RCC 7860 (cell line): ENCODE results near the gene MIEN1.
A peak's percentile ranks its signal among the peaks of the same experiment; 100 is the strongest.
"Not testable (repeated sequence)": the region's sequence is repeated elsewhere in the genome, so short reads cannot be mapped to it uniquely, and the experiment has no call there.

Source experiments
- DNase-seq: peaks from one replicate; pipeline ENCODE4 v3.0.0-alpha.2; 2015; ENCODE audit warnings: low spot score
- FAIRE-seq: peaks from 2 replicates; lab custom pipeline; 2012; peaks lifted over from hg19 to GRCh38; lab: Jason Lieb, UNC

MIEN1 gene

GRCh38 chr17:39730095-39730921, at the start of gene MIEN1:
MIEN1 (minus strand) TSS chr17:39730532; CDS start chr17:39730495, 37 bp downstream.
- peak; percentile 69 for DNase-seq
- no peak for FAIRE-seq

- no peak for FAIRE-seq
- DNase-seq, result no peak
Observed at GRCh38 chr17:39777534-39778365, 47.4 kb upstream of the MIEN1 start.

DNA sequence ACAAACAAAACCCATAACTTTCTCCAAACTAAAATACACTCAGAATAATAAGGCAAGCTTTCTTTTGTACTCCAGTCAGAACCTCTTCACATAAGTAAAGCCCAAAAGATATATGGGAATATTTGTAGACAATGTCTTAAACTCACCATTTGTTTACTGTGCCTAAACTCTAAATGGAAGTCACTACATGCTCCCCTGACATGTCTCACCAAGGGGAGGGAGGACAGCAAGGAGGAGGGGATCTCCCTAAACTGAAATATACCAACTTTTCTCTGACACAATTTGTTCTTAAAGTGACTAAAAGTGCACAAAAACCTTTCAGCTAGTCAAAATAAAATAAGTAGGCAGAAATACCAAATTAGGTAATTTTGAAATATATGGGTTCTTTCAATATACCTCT, 45.9 kb upstream of the MIEN1 start:
- FAIRE-seq, result no peak

DNA sequence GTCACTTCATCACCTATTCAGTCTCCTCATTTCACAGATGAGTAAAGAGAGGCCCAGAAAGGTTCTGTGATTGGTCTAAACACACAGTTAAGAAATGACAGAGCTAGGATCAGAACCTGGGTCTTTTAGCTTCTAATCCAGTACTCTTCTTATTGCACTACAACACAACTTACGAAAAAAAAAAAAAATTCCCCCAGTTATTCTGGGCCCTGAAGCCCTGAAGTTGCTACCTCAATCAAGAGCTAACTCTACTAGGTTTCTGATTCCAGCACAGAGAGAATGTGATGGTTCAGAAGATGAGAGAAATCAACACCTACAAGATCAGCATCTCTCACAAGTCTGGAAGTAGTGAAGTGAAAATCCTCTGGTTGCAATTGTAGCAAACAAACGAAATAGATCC, 44.7 kb upstream of the MIEN1 start:
- no peak for DNase-seq
- FAIRE-seq, result no peak

More for the DNA sequence above, 45.9 kb upstream of the MIEN1 start:
- DNase-seq, result no peak

DNA sequence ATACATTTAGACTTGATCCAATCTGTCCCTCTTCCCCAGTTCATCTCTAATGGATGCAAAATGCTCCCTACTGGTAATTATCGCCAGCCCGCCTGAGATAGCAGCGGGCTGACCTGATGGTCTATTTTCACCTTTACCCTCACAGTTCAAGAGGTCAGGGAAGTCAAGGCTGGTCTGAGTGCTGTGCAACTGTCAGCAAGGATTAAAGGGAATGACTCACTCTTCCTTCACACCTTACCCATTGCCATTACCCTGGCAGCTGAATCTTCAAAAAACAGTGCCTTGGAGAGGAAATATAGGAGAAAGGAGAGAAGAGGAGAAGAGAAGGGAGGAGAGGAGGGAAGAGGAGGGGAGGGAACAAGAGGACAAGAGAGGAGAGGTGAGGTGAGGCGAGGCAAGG, 43.7 kb upstream of the MIEN1 start:
- FAIRE-seq, result no peak

DNA sequence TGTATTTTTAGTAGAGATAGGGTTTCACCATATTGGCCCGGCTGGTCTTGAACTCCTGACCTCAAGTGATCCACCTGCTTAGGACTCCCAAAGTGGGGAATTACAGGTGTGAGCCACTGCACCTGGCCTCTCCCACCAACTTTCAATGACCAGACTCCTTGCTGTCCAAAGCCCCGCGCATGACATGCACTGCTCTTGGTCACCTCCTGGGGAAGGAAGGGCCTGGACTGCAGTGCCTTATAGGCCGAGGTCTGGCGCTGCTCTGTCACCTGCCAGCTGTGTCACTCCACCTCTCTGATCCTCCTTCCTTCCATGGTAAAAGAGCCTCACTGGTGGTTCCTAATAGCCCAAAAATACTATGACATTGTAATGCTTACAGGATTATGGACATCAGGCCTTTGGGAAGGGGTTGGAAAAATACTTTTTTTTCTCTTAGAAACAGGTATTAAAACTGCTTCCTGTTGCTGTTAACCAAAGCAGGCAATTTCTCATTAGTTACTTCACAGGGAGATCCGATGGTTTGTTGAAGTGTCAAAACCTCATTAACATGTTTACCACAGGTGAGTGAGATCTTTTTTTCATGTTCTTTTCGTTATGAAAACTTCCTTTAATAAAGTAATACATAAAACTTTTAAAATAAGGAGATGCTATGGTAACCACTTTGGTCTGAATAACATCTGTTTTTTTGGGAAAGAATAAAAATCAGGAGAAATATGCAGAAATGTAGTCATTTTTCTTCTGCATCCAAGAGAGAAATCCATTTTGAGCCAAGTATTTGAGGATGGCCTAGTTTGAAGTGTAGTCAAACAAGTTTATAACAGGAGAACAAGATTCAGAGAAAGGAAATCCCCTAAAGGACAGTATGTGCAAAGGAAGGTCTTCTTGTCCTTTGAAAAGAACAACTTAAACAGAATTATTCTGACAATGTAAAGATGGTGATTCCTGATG, 42.9 kb upstream of the MIEN1 start:
- FAIRE-seq, result no peak
- no peak for DNase-seq

More for the DNA sequence above, 43.7 kb upstream of the MIEN1 start:
- no peak for DNase-seq

- no peak for FAIRE-seq
Observed at GRCh38 chr17:39772415-39772814, 42.1 kb upstream of the MIEN1 start.

GRCh38 chr17:39769974-39770587, 39.7 kb upstream of the MIEN1 start:
- no peak for DNase-seq
- FAIRE-seq, result no peak

More at GRCh38 chr17:39772415-39772814, 42.1 kb upstream of the MIEN1 start:
- DNase-seq, result no peak

DNA sequence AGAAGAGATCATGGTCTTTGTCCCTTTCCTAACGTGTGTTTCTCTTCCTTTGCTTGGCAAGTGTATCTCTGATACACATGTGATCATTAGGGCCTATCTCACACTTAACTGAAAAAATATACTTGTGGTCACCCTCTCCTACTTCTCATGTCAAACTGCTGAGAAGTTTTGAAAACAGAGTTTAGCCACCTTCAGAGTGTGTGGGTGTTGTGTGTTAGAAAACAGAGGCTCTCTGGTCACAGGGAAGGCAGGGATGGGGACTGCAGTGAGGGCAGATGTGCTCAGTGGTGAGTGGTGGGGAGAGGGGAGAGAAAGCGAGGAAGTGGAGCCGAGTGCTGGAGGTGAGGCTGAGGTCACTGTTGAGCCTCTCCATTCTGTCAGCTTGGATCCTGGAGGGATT, 36.8 kb upstream of the MIEN1 start:
- DNase-seq (no peak), FAIRE-seq (no peak)

DNA sequence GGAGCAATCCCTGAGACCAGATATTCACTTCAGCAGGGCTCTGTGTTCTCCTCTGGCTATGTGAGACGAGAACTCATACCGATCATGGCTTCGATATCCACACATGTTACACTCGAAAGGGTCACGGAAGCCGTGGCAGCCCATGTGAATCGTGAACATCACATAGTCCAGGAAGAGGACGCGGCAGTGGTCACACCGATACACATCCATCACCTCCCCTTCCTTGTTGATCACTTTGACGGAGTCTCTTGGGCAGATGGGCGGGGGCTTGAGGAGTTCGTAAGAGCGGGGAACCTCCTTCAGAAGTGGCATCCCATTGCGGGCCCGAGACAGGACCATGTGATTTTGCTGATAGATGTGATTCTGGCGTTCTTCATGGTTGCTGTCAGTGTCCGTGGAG, 35.4 kb upstream of the MIEN1 start:
- FAIRE-seq (no peak), DNase-seq (no peak)

DNA sequence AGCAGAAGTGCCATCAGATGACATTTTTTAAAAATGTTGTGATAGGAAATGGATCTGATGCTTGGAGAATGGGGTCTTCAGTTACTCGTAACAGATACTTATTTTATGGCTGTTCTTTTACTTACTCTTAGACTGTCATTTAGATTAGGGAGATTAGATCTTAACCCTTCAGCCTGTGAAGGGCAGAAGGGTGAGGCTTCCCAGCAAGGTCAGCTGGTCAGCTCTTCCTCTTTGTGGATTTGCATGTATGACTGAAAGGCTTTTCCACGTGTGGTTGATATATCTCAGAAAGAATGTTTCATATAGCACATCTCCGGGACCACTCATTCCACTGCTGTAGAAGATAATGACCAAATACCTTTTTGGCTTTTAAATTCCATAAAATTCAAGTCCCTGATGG, 34.8 kb upstream of the MIEN1 start:
- FAIRE-seq, result no peak

DNA sequence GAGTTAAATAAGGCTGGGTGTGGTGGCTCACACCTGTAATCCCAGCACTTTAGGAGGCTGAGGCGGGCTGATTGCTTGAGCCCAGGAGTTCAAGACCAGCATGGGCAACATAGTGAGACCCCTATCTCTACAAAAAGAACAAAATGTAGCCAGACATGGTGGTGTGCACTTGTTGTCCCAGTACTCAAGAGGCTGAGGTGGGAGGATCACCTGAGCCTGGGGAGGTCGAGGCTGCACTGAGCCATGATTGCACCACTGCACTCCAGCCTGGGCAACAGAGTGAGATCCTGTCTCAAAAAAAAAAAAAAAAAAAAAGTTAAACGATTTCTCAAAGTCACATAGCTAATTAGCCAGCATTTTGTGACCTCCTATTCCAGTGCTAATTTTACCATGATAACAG, 33.8 kb upstream of the MIEN1 start:
- DNase-seq, FAIRE-seq: not testable (repeated sequence)

More for the DNA sequence above, 34.8 kb upstream of the MIEN1 start:
- no peak for DNase-seq

DNA sequence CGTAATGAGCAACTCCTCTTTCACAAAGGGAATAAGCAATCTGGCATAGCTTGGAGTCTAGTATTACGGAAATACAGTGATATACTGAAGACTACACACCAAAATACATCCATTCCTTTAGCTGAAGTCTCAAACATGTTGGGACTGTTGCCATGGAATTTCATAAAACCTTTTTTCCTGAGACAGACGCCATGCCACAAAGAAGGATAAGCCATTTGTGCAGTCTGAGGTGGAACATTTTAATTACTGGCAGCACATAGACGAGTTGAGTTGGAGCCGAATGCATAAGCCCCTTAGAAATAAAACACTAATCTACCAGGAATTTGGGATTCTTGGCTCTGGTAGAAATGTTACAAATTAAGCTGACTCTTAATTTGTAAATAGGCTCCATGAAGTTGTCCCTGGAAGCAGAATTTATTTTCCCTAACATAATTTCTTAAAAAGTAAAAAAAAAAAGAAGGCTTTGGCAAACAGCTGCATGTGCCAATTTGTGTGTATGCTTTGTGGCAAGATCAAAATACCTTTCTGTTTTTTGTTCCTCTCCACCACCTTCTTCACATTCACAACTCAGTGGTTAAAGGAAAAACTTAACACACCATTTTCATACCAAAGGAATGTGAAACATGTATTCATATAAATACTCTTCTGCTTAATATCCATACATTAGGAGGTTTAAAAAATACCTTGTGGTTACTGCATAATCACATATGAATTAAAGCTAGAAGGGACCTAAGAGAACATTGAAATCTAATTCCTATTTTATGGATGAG, 32.9 kb upstream of the MIEN1 start:
- no peak for DNase-seq

DNA sequence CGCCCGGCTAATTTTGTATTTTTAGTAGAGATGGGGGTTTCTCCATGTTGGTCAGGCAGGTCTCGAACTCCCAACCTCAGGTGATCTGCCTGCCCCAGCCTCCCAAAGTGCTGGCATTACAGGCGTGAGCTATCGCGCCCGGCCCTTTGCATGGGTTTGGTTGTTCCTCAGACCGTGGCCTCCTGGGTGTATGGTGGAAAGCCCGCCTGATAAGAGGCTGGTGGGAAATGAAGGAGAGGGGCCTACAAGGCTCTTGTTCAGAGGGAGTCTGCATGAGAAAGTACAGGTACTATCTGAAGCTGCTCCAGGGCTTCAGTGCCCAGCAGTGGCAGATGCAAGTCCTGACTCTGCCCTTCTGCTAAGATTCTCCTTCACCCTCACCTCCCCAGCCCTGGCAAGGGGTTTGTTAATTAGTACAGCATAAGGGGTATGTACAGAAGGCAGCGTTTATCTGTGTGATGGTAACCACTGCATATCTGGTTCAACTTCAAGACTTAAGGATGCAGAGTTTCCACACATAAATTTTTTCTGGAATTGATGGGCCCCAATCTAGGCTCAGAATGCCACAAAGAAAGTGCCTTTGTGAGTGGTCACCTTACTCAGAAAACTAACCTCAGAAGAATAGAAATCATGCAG, 31.6 kb upstream of the MIEN1 start:
- no peak for DNase-seq
- FAIRE-seq, result no peak

More for the DNA sequence above, 32.9 kb upstream of the MIEN1 start:
- no peak for FAIRE-seq

- DNase-seq (no peak), FAIRE-seq (no peak)
Observed at GRCh38 chr17:39759204-39759603, 28.9 kb upstream of the MIEN1 start.

DNA sequence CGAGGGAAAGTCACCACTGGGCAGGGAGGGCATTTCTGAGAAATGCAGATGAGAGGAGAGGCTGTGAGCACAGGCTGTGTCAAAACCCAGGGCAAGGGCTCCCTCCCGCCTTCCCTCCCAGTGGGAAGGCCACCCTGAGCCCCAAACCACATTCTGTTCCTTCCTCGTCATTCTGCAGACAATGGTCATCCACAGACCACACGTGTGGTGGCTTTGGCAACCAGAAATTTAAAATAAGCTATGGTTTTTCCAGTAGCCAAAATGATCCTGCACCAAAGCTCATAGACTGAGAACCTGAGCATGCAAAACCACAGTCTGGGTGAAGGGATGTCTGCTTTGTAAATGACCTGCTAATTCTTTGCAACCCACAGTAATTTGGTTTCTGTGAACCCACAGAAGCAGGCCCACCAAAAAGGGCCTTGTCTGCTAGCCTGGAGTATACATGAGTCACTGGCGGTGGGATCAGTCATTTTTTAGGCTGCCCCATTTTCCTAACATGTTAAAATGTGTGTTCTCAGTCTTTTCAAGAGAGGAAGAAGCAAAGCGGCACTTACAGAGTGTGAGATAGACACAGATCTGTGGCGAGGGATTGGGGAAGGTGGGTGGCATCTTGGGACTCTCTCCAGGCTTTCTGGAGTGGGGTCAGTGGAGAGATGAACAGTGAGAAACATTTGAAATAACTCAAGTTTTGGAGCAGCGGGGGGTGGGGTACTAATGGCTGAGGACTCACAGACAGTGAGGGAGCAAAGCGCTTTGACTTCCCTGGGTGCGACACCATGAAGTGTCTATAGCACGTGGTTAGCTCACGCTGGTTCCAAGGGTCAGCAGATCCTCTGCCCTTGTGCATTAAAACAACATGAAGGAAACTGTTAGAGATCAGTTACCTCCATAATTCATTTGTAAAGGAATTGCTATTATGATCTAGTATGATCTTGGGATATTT, 27.9 kb upstream of the MIEN1 start:
- DNase-seq (no peak), FAIRE-seq (no peak)

GRCh38 chr17:39757176-39757662, 26.9 kb upstream of the MIEN1 start:
- FAIRE-seq (no peak), DNase-seq (no peak)
